Kidney (tissue), 14 donors: ENCODE data around the gene ATP10B. TPM values are rescaled to one million over a fixed set of nuclear protein-coding genes. Genes with fewer than 3 reads are reported as not detected.
"Not testable (repeated sequence)": the region's sequence is repeated elsewhere in the genome, so short reads cannot be mapped to it uniquely, and the experiment has no call there.

Experiments
- DNase-seq, 5 donors: peaks; one replicate each; pipeline ENCODE4 v3.0.0-alpha.2; 2013 to 2020
- FAIRE-seq: peaks from 2 replicates; lab custom pipeline; 2012; peaks lifted over from hg19 to GRCh38; lab: Jason Lieb, UNC
- H3K27ac ChIP-seq, 2 donors: one replicate each; pipeline ENCODE4 v1.7.0; 2013; ENCODE audit warnings: low read depth in 2 of 2, low read length in 2 of 2, inconsistent platforms in 1 of 2
- H3K27me3 ChIP-seq: one replicate; pipeline ENCODE4 v1.7.1; 2013; ENCODE audit warnings: low read length, inconsistent platforms; ENCODE audit not compliant: control insufficient read depth, insufficient read depth
- H3K36me3 ChIP-seq, 3 donors: one replicate each; pipeline versions ENCODE4 v1.7.0 to v1.7.1; 2013; ENCODE audit warnings: low read length in 3 of 3, control low read depth in 1 of 3, inconsistent platforms in 1 of 3; ENCODE audit not compliant: insufficient read depth in 3 of 3, control insufficient read depth in 2 of 3
- H3K4me1 ChIP-seq, 3 donors: one replicate each; pipeline versions ENCODE4 v1.7.0 to v1.7.1; 2013; ENCODE audit warnings: low read length in 3 of 3, inconsistent platforms in 1 of 3, low read depth in 1 of 3; ENCODE audit not compliant: control insufficient read depth in 2 of 3, insufficient read depth in 2 of 3
- H3K4me3 ChIP-seq, 3 donors: one replicate each; pipeline versions ENCODE4 v1.7.0 to v1.8.1; 2013; ENCODE audit warnings: low read length in 3 of 3, control low read depth in 1 of 3, inconsistent platforms in 1 of 3
- H3K9ac ChIP-seq, 3 donors: one replicate each; pipeline versions ENCODE4 v1.7.0 to v1.7.1; 2013; ENCODE audit warnings: low read length in 3 of 3, control low read depth in 1 of 3, inconsistent platforms in 1 of 3
- H3K9me3 ChIP-seq, 3 donors: one replicate each; pipeline versions ENCODE4 v1.7.0 to v1.7.1; 2013; ENCODE audit warnings: low read length in 3 of 3, control low read depth in 1 of 3, inconsistent platforms in 1 of 3; ENCODE audit not compliant: control insufficient read depth in 2 of 3, insufficient read depth in 1 of 3
- CTCF ChIP-seq: IDR thresholded peaks from 3 replicates; pipeline ENCODE4 v1.5.1; 2012; ENCODE audit warnings: mild to moderate bottlenecking, moderate library complexity, borderline replicate concordance; ENCODE audit not compliant: insufficient read depth; ENCODE audit errors: extremely low read depth
- intact Hi-C: fragments of 100-400 bp; cut with DNase I; formaldehyde crosslinking; loops from one replicate; pipeline ENCODE4 v1.11.1; 2022
- polyA plus RNA-seq: library from polyadenylated mRNA; stranded (reverse); fragments of 350-450 nt; fragmentation: Illumina TruSeq; extraction: RNeasy Lipid Tissue Mini Kit (QIAGEN cat#74804); gene quantifications from one replicate; pipeline ENCODE4 v1.2.3, GENCODE V29; 2014; ENCODE audit warnings: low read depth, low replicate concordance; ENCODE audit not compliant: insufficient read depth
- total RNA-seq: library from RNA; stranded (reverse); fragmentation: NEBNext Ultra II Directional; extraction: Animal tissue kit (Norgen Biotek cat#: 25700); gene quantifications from one replicate; pipeline ENCODE4 v1.2.1, GENCODE V29; 2021
- donor health status: control.
- donor health status: control.
- donor health status: control.
- donor health status: control.
- donor health status: control.
- donor health status: DM: yes; HTN: yes; CAD: no.
- donor health status: Normal renal cell carcinoma (clear cell type).

Gene ATP10B
- total and polyA plus RNA-seq, 2 donors from 2014 or later: 1.4 TPM; not detected in 1

- Histone ChIP-seq H3K36me3 (no peaks in the 10 kb centered on the region), H3K27me3 (no peaks in the 10 kb centered on the region), H3K4me1 (no peaks in the 10 kb centered on the region), H3K9ac (no peak overlapping the region), H3K9me3 (no peaks in the 10 kb centered on the region), H3K27ac (no peak overlapping the region), H3K4me3 (no peak overlapping the region)
- intact Hi-C loops: no loop called here
- DNase-seq (no peak), FAIRE-seq (no peak)
- TF ChIP-seq CTCF: no peak
These were observed 125.3 kb downstream of the ATP10B start for GRCh38 chr5:160726721-160727120.

GRCh38 chr5:160720822-160721221 is 131.2 kb downstream of the ATP10B start:
- Histone ChIP-seq H3K4me3 (no peak overlapping the region), H3K9me3 (no peaks in the 10 kb centered on the region), H3K27me3 (no peaks in the 10 kb centered on the region), H3K36me3 (no peaks in the 10 kb centered on the region), H3K27ac (no peak overlapping the region), H3K9ac (no peak overlapping the region), H3K4me1 (no peaks in the 10 kb centered on the region)
- no peak for DNase-seq
- intact Hi-C loops: no loop called here
- no peak for TF ChIP-seq CTCF
- FAIRE-seq: no peak

GRCh38 chr5:160715508-160715907 is 136.5 kb downstream of the ATP10B start:
- H3K9ac ChIP-seq, FAIRE-seq, intact Hi-C loops, H3K27ac ChIP-seq, H3K4me3 ChIP-seq, H3K36me3 ChIP-seq, H3K27me3 ChIP-seq, DNase-seq, H3K4me1 ChIP-seq, H3K9me3 ChIP-seq: not testable (repeated sequence)

GRCh38 chr5:160703547-160704189 is 148.3 kb downstream of the ATP10B start:
- DNase-seq (no peak), FAIRE-seq (no peak)
- Histone ChIP-seq H3K36me3 (no peaks in the 10 kb centered on the region), H3K27me3 (no peaks in the 10 kb centered on the region), H3K9ac (no peak overlapping the region), H3K9me3 (no peaks in the 10 kb centered on the region), H3K27ac (no peak overlapping the region), H3K4me3 (no peak overlapping the region), H3K4me1 (no peaks in the 10 kb centered on the region)
- intact Hi-C loops: no loop called here
- no peak for TF ChIP-seq CTCF
